ENCODE measurements around the gene BRD4. TPM values are rescaled to one million over a fixed set of nuclear protein-coding genes. Genes with fewer than 3 reads are reported as not detected.

The BRD4 gene
- total RNA-seq, 2 experiments from 2014 or later: 33.6 to 143 TPM

DNA sequence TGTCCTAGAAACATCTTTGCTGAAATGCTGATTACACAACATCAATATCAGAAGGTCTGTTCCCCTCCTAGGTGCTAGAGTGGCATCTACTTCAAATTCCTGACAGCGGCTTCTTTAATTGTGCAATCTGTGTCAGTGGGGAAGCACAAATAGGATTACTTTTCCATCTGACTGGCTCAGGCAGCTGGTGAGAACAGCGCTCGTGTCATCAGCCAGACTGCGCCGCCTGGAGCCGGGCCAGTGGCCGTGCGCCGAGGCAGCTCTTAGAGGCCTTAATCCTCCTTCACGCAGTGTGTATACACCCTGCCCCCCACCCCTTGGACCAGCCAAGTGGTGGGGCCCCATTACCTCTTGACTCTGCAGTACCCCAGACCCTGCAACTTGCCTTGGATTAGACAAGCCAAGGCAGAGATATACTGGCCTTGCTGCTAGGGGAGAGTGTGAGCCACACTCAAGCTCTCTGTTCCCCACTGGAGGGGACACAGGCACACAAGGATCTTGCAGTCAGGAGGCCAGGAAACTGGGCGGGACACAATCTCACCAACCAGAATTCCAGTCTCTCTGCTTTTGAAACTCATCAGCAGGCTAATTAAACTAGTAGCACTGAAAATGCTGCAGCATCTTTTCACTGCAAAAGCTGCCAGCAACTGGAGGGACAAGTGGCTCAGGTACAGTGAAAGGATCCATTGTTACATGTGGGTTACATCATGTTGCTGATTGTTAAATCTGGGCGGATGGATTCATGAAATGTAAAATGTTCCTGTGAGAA, 51.2 kb downstream of the BRD4 start:
- DNase-seq (ENCODE audit: low spot score): no peak
- peaks cover 100% of the 10 kb centered on the region for H3K79me2 ChIP-seq (ENCODE audit: insufficient read depth, low read depth, low read length)
- no peak overlapping the region for H3K4me2 ChIP-seq (ENCODE audit: low read length)
- H3K9me2 ChIP-seq (ENCODE audit: insufficient read depth, low read length): no peaks in the 10 kb centered on the region
- H3K4me3 ChIP-seq (ENCODE audit: low read depth, low read length, poor library complexity, severe bottlenecking): no peak overlapping the region
- H2AFZ ChIP-seq (ENCODE audit: low read length): no peak overlapping the region
- peaks cover 69% of the 10 kb centered on the region for H3K4me1 ChIP-seq (ENCODE audit: insufficient read depth, low read length, poor library complexity, severe bottlenecking)
- H3K27ac ChIP-seq (ENCODE audit: low read depth, low read length, poor library complexity, severe bottlenecking): no peak overlapping the region
- peaks cover 13% of the 10 kb centered on the region; the same call in 1 of the 2 replicates for H3K36me3 ChIP-seq (ENCODE audit: insufficient read depth, low read length)
- peaks cover 76% of the 10 kb centered on the region for H4K20me1 ChIP-seq (ENCODE audit: insufficient read depth, low read length)
- no TSS peak for BruUV-seq (replicated peaks)
- ChIA-PET CTCF (ENCODE audit: unreplicated experiment) (no interaction called here), POLR2A (no interaction called here)
- TF ChIP-seq EZH2phosphoT487 (IDR thresholded peaks at IDR 0.05; ENCODE audit: borderline replicate concordance, low read depth, low read length): no peak
- TF ChIP-seq, protein P1, sequence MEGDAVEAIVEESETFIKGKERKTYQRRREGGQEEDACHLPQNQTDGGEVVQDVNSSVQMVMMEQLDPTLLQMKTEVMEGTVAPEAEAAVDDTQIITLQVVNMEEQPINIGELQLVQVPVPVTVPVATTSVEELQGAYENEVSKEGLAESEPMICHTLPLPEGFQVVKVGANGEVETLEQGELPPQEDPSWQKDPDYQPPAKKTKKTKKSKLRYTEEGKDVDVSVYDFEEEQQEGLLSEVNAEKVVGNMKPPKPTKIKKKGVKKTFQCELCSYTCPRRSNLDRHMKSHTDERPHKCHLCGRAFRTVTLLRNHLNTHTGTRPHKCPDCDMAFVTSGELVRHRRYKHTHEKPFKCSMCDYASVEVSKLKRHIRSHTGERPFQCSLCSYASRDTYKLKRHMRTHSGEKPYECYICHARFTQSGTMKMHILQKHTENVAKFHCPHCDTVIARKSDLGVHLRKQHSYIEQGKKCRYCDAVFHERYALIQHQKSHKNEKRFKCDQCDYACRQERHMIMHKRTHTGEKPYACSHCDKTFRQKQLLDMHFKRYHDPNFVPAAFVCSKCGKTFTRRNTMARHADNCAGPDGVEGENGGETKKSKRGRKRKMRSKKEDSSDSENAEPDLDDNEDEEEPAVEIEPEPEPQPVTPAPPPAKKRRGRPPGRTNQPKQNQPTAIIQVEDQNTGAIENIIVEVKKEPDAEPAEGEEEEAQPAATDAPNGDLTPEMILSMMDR (conservative IDR thresholded peaks at IDR 0.05; ENCODE audit: low read length): no peak
- no peaks in the 10 kb centered on the region for H3K9me3 ChIP-seq (ENCODE audit: low read length)
- intact Hi-C loops (cut with micrococcal nuclease; ENCODE audit: unreplicated experiment): no loop called here

- no peaks in the 10 kb centered on the region for H3K9me3 ChIP-seq (ENCODE audit: low read length)
- peaks cover 60% of the 10 kb centered on the region for H3K4me1 ChIP-seq (ENCODE audit: insufficient read depth, low read length, poor library complexity, severe bottlenecking)
- no peak overlapping the region for H3K4me3 ChIP-seq (ENCODE audit: low read depth, low read length, poor library complexity, severe bottlenecking)
- DNase-seq (ENCODE audit: low spot score): no peak
- TF ChIP-seq, protein P1 (conservative IDR thresholded peaks at IDR 0.05; ENCODE audit: low read length): no peak
- no peak for TF ChIP-seq EZH2phosphoT487 (IDR thresholded peaks at IDR 0.05; ENCODE audit: borderline replicate concordance, low read depth, low read length)
- intact Hi-C loops (cut with micrococcal nuclease; ENCODE audit: unreplicated experiment): no loop called here
- H3K79me2 ChIP-seq (ENCODE audit: insufficient read depth, low read depth, low read length): peaks cover 100% of the 10 kb centered on the region
- no peaks in the 10 kb centered on the region for H3K9me2 ChIP-seq (ENCODE audit: insufficient read depth, low read length)
- H3K4me2 ChIP-seq (ENCODE audit: low read length): no peak overlapping the region; the same call in 1 of the 2 replicates
- no peak overlapping the region for H3K27ac ChIP-seq (ENCODE audit: low read depth, low read length, poor library complexity, severe bottlenecking)
- no peak overlapping the region for H2AFZ ChIP-seq (ENCODE audit: low read length)
- H4K20me1 ChIP-seq (ENCODE audit: insufficient read depth, low read length): peaks cover 79% of the 10 kb centered on the region
- ChIA-PET POLR2A (no interaction called here), CTCF (ENCODE audit: unreplicated experiment) (no interaction called here)
- H3K36me3 ChIP-seq (ENCODE audit: insufficient read depth, low read length): peaks cover 22% of the 10 kb centered on the region; the same call in 1 of the 2 replicates
- BruUV-seq (replicated peaks): no TSS peak
Observed at GRCh38 chr19:15280048-15280725, 52.2 kb downstream of the BRD4 start.

All from OCI-LY7 (cell line).